Measurements from ENCODE around the gene APCDD1L. TPM values are rescaled to one million over a fixed set of nuclear protein-coding genes. Genes with fewer than 3 reads are reported as not detected.

APCDD1L gene
- total RNA-seq, 1 experiment from 2014 or later: 2.4 TPM

DNA sequence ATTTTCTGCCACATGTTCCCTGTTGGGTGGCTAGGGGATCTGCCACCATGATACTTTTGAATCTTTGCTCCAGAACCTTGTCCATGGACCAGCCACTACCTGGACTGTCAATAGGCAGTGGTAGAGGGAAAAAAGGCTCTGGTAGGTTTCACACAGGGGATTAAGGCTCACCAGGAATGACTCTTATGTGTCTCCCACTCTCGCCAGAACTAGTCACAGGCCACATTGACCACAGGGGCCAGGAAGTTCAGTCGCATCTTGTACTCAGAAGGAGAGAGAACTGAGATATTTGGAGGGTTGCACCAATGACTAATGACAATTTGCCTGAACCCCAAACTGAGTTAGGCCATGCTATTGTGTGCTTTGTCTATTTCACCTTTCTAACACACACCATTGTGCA lies 23.6 kb upstream of the APCDD1L start:
- H3K4me3 Mint-ChIP-seq: no peak overlapping the region

DNA sequence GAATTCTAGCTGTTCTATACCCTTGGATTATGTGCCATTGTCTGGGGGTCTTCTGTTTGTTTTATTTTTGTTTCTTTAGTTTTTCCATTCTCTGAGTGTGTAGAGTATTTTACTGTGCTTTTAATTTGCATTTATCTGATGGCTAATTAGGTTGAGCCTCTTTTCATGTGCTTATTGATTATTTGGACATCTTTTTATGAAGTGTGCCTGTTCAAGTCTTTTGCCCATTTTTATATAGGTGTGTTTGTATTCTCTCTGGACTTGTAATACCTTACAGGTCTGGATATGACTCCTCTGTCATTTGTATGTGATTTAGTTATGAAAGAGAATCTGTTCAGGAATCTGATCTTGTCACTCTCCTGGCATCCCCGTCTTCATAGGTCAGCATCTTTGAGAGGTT lies 22.6 kb upstream of the APCDD1L start:
- Mint-ChIP-seq H3K4me1 (no peaks in the 10 kb centered on the region), H3K27ac (no peak overlapping the region), H3K36me3 (peaks cover 12% of the 10 kb centered on the region), H3K9me3 (peaks cover 48% of the 10 kb centered on the region), H3K27me3 (ENCODE audit: low read depth) (peaks cover 3% of the 10 kb centered on the region), H3K4me3 (no peak overlapping the region)
- ChIA-PET POLR2A (no interaction called here), CTCF (no interaction called here)
- DNase-seq (ENCODE audit: low spot score) (no peak), ATAC-seq (no peak)
- TF ChIP-seq, protein P1, sequence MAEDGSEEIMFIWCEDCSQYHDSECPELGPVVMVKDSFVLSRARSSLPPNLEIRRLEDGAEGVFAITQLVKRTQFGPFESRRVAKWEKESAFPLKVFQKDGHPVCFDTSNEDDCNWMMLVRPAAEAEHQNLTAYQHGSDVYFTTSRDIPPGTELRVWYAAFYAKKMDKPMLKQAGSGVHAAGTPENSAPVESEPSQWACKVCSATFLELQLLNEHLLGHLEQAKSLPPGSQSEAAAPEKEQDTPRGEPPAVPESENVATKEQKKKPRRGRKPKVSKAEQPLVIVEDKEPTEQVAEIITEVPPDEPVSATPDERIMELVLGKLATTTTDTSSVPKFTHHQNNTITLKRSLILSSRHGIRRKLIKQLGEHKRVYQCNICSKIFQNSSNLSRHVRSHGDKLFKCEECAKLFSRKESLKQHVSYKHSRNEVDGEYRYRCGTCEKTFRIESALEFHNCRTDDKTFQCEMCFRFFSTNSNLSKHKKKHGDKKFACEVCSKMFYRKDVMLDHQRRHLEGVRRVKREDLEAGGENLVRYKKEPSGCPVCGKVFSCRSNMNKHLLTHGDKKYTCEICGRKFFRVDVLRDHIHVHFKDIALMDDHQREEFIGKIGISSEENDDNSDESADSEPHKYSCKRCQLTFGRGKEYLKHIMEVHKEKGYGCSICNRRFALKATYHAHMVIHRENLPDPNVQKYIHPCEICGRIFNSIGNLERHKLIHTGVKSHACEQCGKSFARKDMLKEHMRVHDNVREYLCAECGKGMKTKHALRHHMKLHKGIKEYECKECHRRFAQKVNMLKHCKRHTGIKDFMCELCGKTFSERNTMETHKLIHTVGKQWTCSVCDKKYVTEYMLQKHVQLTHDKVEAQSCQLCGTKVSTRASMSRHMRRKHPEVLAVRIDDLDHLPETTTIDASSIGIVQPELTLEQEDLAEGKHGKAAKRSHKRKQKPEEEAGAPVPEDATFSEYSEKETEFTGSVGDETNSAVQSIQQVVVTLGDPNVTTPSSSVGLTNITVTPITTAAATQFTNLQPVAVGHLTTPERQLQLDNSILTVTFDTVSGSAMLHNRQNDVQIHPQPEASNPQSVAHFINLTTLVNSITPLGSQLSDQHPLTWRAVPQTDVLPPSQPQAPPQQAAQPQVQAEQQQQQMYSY (CRISPR knock-in tag; IDR thresholded peaks at IDR 0.05): no peak
- TF ChIP-seq, protein P2, sequence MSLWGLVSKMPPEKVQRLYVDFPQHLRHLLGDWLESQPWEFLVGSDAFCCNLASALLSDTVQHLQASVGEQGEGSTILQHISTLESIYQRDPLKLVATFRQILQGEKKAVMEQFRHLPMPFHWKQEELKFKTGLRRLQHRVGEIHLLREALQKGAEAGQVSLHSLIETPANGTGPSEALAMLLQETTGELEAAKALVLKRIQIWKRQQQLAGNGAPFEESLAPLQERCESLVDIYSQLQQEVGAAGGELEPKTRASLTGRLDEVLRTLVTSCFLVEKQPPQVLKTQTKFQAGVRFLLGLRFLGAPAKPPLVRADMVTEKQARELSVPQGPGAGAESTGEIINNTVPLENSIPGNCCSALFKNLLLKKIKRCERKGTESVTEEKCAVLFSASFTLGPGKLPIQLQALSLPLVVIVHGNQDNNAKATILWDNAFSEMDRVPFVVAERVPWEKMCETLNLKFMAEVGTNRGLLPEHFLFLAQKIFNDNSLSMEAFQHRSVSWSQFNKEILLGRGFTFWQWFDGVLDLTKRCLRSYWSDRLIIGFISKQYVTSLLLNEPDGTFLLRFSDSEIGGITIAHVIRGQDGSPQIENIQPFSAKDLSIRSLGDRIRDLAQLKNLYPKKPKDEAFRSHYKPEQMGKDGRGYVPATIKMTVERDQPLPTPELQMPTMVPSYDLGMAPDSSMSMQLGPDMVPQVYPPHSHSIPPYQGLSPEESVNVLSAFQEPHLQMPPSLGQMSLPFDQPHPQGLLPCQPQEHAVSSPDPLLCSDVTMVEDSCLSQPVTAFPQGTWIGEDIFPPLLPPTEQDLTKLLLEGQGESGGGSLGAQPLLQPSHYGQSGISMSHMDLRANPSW (CRISPR knock-in tag; conservative IDR thresholded peaks at IDR 0.05; ENCODE audit: low read depth): no peak
- no peak for TF ChIP-seq NR3C1 (CRISPR knock-in tag; conservative IDR thresholded peaks at IDR 0.05; ENCODE audit: low read depth)
- TF ChIP-seq, protein P3, sequence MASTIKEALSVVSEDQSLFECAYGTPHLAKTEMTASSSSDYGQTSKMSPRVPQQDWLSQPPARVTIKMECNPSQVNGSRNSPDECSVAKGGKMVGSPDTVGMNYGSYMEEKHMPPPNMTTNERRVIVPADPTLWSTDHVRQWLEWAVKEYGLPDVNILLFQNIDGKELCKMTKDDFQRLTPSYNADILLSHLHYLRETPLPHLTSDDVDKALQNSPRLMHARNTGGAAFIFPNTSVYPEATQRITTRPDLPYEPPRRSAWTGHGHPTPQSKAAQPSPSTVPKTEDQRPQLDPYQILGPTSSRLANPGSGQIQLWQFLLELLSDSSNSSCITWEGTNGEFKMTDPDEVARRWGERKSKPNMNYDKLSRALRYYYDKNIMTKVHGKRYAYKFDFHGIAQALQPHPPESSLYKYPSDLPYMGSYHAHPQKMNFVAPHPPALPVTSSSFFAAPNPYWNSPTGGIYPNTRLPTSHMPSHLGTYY (CRISPR knock-in tag; IDR thresholded peaks at IDR 0.05): no peak
- TF ChIP-seq, protein P4, sequence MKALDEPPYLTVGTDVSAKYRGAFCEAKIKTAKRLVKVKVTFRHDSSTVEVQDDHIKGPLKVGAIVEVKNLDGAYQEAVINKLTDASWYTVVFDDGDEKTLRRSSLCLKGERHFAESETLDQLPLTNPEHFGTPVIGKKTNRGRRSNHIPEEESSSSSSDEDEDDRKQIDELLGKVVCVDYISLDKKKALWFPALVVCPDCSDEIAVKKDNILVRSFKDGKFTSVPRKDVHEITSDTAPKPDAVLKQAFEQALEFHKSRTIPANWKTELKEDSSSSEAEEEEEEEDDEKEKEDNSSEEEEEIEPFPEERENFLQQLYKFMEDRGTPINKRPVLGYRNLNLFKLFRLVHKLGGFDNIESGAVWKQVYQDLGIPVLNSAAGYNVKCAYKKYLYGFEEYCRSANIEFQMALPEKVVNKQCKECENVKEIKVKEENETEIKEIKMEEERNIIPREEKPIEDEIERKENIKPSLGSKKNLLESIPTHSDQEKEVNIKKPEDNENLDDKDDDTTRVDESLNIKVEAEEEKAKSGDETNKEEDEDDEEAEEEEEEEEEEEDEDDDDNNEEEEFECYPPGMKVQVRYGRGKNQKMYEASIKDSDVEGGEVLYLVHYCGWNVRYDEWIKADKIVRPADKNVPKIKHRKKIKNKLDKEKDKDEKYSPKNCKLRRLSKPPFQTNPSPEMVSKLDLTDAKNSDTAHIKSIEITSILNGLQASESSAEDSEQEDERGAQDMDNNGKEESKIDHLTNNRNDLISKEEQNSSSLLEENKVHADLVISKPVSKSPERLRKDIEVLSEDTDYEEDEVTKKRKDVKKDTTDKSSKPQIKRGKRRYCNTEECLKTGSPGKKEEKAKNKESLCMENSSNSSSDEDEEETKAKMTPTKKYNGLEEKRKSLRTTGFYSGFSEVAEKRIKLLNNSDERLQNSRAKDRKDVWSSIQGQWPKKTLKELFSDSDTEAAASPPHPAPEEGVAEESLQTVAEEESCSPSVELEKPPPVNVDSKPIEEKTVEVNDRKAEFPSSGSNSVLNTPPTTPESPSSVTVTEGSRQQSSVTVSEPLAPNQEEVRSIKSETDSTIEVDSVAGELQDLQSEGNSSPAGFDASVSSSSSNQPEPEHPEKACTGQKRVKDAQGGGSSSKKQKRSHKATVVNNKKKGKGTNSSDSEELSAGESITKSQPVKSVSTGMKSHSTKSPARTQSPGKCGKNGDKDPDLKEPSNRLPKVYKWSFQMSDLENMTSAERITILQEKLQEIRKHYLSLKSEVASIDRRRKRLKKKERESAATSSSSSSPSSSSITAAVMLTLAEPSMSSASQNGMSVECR (CRISPR knock-in tag; IDR thresholded peaks at IDR 0.05; ENCODE audit: borderline replicate concordance): no peak
- TF ChIP-seq ZNF416 (CRISPR knock-in tag; IDR thresholded peaks at IDR 0.05): no peak
- TF ChIP-seq, protein P5, sequence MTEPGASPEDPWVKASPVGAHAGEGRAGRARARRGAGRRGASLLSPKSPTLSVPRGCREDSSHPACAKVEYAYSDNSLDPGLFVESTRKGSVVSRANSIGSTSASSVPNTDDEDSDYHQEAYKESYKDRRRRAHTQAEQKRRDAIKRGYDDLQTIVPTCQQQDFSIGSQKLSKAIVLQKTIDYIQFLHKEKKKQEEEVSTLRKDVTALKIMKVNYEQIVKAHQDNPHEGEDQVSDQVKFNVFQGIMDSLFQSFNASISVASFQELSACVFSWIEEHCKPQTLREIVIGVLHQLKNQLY (CRISPR knock-in tag; IDR thresholded peaks at IDR 0.05): no peak
- TF ChIP-seq, protein P6, sequence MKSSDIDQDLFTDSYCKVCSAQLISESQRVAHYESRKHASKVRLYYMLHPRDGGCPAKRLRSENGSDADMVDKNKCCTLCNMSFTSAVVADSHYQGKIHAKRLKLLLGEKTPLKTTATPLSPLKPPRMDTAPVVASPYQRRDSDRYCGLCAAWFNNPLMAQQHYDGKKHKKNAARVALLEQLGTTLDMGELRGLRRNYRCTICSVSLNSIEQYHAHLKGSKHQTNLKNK (CRISPR knock-in tag; IDR thresholded peaks at IDR 0.05): no peak
- TF ChIP-seq, protein P7, sequence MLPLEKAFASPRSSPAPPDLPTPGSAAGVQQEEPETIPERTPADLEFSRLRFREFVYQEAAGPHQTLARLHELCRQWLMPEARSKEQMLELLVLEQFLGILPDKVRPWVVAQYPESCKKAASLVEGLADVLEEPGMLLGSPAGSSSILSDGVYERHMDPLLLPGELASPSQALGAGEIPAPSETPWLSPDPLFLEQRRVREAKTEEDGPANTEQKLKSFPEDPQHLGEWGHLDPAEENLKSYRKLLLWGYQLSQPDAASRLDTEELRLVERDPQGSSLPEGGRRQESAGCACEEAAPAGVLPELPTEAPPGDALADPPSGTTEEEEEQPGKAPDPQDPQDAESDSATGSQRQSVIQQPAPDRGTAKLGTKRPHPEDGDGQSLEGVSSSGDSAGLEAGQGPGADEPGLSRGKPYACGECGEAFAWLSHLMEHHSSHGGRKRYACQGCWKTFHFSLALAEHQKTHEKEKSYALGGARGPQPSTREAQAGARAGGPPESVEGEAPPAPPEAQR (CRISPR knock-in tag; IDR thresholded peaks at IDR 0.05): no peak
- no peak for TF ChIP-seq EMX1 (CRISPR knock-in tag; IDR thresholded peaks at IDR 0.05)

More for the DNA sequence above, 23.6 kb upstream of the APCDD1L start:
- peaks cover 12% of the 10 kb centered on the region for H3K36me3 Mint-ChIP-seq
- peaks cover 41% of the 10 kb centered on the region for H3K9me3 Mint-ChIP-seq
- ATAC-seq (no peak), DNase-seq (ENCODE audit: low spot score) (no peak)
- H3K4me1 Mint-ChIP-seq: no peaks in the 10 kb centered on the region
- POLR2A ChIA-PET: no interaction called here
- no peak for TF ChIP-seq ZNF317 (CRISPR knock-in tag; IDR thresholded peaks at IDR 0.05; ENCODE audit: borderline replicate concordance, low read depth)
- TF ChIP-seq SP1 (CRISPR knock-in tag; conservative IDR thresholded peaks at IDR 0.05): no peak
- no peak for TF ChIP-seq ZNF416 (CRISPR knock-in tag; IDR thresholded peaks at IDR 0.05)
- TF ChIP-seq, protein P8, sequence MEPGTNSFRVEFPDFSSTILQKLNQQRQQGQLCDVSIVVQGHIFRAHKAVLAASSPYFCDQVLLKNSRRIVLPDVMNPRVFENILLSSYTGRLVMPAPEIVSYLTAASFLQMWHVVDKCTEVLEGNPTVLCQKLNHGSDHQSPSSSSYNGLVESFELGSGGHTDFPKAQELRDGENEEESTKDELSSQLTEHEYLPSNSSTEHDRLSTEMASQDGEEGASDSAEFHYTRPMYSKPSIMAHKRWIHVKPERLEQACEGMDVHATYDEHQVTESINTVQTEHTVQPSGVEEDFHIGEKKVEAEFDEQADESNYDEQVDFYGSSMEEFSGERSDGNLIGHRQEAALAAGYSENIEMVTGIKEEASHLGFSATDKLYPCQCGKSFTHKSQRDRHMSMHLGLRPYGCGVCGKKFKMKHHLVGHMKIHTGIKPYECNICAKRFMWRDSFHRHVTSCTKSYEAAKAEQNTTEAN (CRISPR knock-in tag; IDR thresholded peaks at IDR 0.05): no peak
- H3K27ac Mint-ChIP-seq: no peak overlapping the region
- peaks cover 5% of the 10 kb centered on the region for H3K27me3 Mint-ChIP-seq (ENCODE audit: low read depth)
- CTCF ChIA-PET: no interaction called here
